ENCODE measurements around the gene PROK1. TPM values are rescaled to one million over a fixed set of nuclear protein-coding genes. Genes with fewer than 3 reads are reported as not detected.

Gene PROK1
- total and polyA plus RNA-seq, 2 of the 4 experiments (the other 2 are of a cell fraction) = not detected

DNA sequence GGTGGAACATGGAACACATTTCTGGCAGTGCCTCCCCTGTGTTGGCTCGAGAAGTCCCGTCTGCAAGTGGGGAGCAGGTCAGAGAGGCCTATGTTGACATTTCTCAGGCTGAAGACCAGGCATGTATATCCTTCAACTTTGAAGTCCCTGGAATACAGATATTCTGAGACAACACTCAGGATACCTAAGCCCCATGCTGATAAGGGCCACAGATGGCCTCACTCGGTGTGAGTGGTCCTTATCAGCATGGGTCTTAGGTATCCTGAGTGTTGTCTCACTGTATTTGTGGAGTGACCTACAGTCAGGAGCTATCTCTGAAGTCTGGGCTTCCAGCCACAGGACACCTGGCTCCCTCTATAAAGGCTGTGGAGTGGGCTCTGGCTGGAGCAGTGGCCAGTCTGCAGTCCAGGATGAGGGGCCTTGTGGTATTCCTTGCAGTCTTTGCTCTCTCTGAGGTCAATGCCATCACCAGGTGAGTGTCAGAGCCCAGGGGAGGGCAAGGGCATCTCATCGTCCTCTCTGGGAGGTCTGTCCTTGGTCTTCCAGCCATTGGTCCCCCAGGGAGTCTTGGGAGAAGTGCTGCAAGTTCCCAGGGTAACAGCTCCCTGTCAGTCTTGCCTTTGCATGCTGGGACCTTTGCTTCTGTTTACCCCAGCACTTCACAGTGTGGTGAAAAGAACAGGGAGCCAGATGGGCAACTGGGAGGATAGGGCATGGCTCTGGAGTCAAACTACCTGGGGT, 29.6 kb downstream of the PROK1 start:
- no TSS peak for BruUV-seq (replicated peaks)
- Histone ChIP-seq H3K27me3 (ENCODE audit: control insufficient read depth, insufficient read depth, low read length) (peaks cover 23% of the 10 kb centered on the region), H3K9me3 (ENCODE audit: control insufficient read depth, insufficient read depth, low read length) (no peaks in the 10 kb centered on the region), H2BK5ac (ENCODE audit: low read depth, low read length, poor library complexity, severe bottlenecking) (no peak overlapping the region), H4K91ac (ENCODE audit: insufficient read depth, low read depth, low read length) (no peak overlapping the region), H3K4me1 (ENCODE audit: control insufficient read depth, insufficient read depth, low read length) (peaks cover 10% of the 10 kb centered on the region), H3K4me2 (ENCODE audit: low read depth, low read length) (no peak overlapping the region), H3K36me3 (ENCODE audit: control insufficient read depth, insufficient read depth, low read length) (no peaks in the 10 kb centered on the region), H4K20me1 (ENCODE audit: insufficient read depth, low read length) (no peaks in the 10 kb centered on the region), H4K5ac (ENCODE audit: low read depth, low read length) (no peak overlapping the region), H2BK120ac (ENCODE audit: low read depth, low read length) (no peak overlapping the region), H2BK15ac (ENCODE audit: low read depth, low read length) (no peak overlapping the region), H4K8ac (ENCODE audit: low read depth in 2 of 2, low read length in 2 of 2) (no peak overlapping the region), H2AK5ac (ENCODE audit: low read depth, low read length) (no peak overlapping the region), H3K18ac (ENCODE audit: low read depth, low read length) (no peak overlapping the region), H3K9ac (ENCODE audit: low read depth, low read length) (no peak overlapping the region), H2AFZ (replicated peaks; ENCODE audit: low read length, poor library complexity) (no peak overlapping the region), H3K14ac (replicated peaks; ENCODE audit: low read depth, low read length) (no peak overlapping the region), H3K4me3 (ENCODE audit: insufficient read depth, low read depth, low read length) (no peak overlapping the region), H3K9me1 (ENCODE audit: insufficient read depth, low read length) (0 out of 2 replicates have a peak, but pooled peaks cover 8% of the 10 kb centered on the region), H3K79me1 (ENCODE audit: low read depth in 1 of 2, low read length in 2 of 2) (no peaks in the 10 kb centered on the region), H3K4ac (ENCODE audit: low read depth, low read length) (no peak overlapping the region), H2AK9ac (replicated peaks; ENCODE audit: low read depth, low read length, poor library complexity) (no peak overlapping the region), H3K23ac (ENCODE audit: low read depth, low read length) (no peak overlapping the region), H3K56ac (ENCODE audit: extremely low read depth, insufficient read depth, low read length) (no peak overlapping the region), H2BK20ac (ENCODE audit: low read depth, low read length) (no peak overlapping the region), H3K27ac (ENCODE audit: insufficient read depth, low read length) (no peak overlapping the region)
- no peak for DNase-seq
- in situ Hi-C loops (cut with MboI; ENCODE audit: low sequenced_read_pairs) (no loop called here), dilution Hi-C loops (cut with HindIII; ENCODE audit: low sequenced_read_pairs, unreplicated experiment) (no loop called here), intact Hi-C loops (cut with micrococcal nuclease) (no loop called here)
- ATAC-seq (ENCODE audit: low read depth) = no peak
- TF ChIP-seq SMC3 (IDR thresholded peaks at IDR 0.05; ENCODE audit: low read depth, low read length) = no peak
- no peak for TF ChIP-seq MAFK (IDR thresholded peaks at IDR 0.05; ENCODE audit: low read depth, low read length)
- TF ChIP-seq FOS (IDR thresholded peaks at IDR 0.05; ENCODE audit: low read depth, low read length) = no peak
- no peak for TF ChIP-seq CEBPB (IDR thresholded peaks at IDR 0.05; ENCODE audit: low read depth, low read length)
- no peak for TF ChIP-seq RFX5 (IDR thresholded peaks at IDR 0.05; ENCODE audit: low read depth, low read length)
- TF ChIP-seq RAD21 (IDR thresholded peaks at IDR 0.05; ENCODE audit: low read length) = no peak
- TF ChIP-seq, protein P1, sequence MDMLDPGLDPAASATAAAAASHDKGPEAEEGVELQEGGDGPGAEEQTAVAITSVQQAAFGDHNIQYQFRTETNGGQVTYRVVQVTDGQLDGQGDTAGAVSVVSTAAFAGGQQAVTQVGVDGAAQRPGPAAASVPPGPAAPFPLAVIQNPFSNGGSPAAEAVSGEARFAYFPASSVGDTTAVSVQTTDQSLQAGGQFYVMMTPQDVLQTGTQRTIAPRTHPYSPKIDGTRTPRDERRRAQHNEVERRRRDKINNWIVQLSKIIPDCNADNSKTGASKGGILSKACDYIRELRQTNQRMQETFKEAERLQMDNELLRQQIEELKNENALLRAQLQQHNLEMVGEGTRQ (IDR thresholded peaks at IDR 0.05; ENCODE audit: low read depth, low read length) = no peak
- no peak for TF ChIP-seq CHD1 (IDR thresholded peaks at IDR 0.05; ENCODE audit: low read depth, low read length)
- TF ChIP-seq, protein P2, sequence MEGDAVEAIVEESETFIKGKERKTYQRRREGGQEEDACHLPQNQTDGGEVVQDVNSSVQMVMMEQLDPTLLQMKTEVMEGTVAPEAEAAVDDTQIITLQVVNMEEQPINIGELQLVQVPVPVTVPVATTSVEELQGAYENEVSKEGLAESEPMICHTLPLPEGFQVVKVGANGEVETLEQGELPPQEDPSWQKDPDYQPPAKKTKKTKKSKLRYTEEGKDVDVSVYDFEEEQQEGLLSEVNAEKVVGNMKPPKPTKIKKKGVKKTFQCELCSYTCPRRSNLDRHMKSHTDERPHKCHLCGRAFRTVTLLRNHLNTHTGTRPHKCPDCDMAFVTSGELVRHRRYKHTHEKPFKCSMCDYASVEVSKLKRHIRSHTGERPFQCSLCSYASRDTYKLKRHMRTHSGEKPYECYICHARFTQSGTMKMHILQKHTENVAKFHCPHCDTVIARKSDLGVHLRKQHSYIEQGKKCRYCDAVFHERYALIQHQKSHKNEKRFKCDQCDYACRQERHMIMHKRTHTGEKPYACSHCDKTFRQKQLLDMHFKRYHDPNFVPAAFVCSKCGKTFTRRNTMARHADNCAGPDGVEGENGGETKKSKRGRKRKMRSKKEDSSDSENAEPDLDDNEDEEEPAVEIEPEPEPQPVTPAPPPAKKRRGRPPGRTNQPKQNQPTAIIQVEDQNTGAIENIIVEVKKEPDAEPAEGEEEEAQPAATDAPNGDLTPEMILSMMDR (conservative IDR thresholded peaks at IDR 0.05; ENCODE audit: low read depth, low read length) = no peak
- TF ChIP-seq RCOR1 (IDR thresholded peaks at IDR 0.05; ENCODE audit: insufficient replicate concordance, low read length) = no peak
- ChIA-PET CTCF (interaction anchor here (1.5 kb wide), 1 partner anchor 15 kb away, joined by 4 read pairs; no protein-coding TSS in a partner anchor), POLR2A (ENCODE audit: unreplicated experiment) (no interaction called here)
- WGBS, 2 experiments (ENCODE audit: extremely low coverage in 2 of 2, insufficient read length in 1 of 2) = 64% methylated on average over 2 of the region's 4 CpGs; no CpG with 5 or more reads in 1 of the 2 experiments
